ENCODE data around the gene CROCC2. TPM values are rescaled to one million over a fixed set of nuclear protein-coding genes. Genes with fewer than 3 reads are reported as not detected.

Gene CROCC2
- total RNA-seq, 1 donor from 2014 or later = not detected

DNA sequence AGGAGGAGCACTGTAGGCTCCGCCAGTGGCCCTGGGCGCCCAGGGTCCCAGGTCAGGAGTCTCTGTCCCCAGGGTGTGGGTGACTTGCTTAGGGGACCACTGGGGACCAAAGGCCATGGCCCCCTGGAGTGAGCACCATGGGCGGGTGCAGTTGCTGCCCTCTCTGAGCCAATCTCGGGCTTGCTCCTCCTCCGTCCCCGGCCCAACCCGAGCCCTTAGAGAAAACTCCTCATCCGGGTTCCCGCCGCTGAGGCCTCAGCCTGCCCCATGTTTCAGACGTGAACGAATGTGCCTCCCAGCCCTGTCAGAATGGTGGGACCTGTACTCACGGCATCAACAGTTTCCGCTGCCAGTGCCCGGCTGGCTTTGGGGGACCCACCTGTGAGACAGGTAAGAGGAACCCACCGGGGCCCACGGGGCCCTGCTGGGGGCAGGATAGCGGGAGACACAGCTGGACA is 130.9 kb downstream of the CROCC2 start:
- DNase-seq (ENCODE audit: low spot score) = no peak
- no peaks in the 10 kb centered on the region for H3K36me3 Mint-ChIP-seq (ENCODE audit: low read depth, unreplicated experiment)
- no peaks in the 10 kb centered on the region for H3K9me3 Mint-ChIP-seq (ENCODE audit: unreplicated experiment)
- H3K4me1 Mint-ChIP-seq (ENCODE audit: unreplicated experiment) = no peaks in the 10 kb centered on the region
- H3K27ac Mint-ChIP-seq (ENCODE audit: unreplicated experiment) = no peak overlapping the region
- no peak overlapping the region for H3K4me3 Mint-ChIP-seq (ENCODE audit: unreplicated experiment)
- H3K27me3 Mint-ChIP-seq (ENCODE audit: unreplicated experiment) = peaks cover 17% of the 10 kb centered on the region
- TF ChIP-seq, protein P1, sequence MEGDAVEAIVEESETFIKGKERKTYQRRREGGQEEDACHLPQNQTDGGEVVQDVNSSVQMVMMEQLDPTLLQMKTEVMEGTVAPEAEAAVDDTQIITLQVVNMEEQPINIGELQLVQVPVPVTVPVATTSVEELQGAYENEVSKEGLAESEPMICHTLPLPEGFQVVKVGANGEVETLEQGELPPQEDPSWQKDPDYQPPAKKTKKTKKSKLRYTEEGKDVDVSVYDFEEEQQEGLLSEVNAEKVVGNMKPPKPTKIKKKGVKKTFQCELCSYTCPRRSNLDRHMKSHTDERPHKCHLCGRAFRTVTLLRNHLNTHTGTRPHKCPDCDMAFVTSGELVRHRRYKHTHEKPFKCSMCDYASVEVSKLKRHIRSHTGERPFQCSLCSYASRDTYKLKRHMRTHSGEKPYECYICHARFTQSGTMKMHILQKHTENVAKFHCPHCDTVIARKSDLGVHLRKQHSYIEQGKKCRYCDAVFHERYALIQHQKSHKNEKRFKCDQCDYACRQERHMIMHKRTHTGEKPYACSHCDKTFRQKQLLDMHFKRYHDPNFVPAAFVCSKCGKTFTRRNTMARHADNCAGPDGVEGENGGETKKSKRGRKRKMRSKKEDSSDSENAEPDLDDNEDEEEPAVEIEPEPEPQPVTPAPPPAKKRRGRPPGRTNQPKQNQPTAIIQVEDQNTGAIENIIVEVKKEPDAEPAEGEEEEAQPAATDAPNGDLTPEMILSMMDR (IDR thresholded peaks at IDR 0.05; ENCODE audit: unreplicated experiment) = no peak

DNA sequence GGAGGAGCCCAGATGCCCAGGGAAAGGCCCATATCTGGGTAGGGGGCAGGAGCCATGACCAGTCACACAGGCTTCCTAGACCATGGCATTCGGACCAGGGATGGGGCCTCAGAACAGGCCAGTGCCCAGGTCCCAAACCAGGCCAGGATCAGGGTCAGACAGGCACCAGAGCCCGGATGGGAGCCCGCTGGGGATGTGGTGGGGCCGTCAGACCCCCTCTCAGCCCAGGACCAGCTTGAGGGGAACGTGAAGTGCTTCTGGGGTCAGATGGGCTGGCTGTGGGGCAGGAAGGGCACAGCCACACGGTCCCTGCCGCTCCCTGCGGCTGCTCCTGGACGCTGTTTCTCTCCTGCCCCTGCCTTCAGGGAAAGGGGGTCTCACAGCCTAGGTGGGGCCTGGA is 131.4 kb downstream of the CROCC2 start:
- Mint-ChIP-seq H3K27ac (ENCODE audit: unreplicated experiment) (no peak overlapping the region), H3K27me3 (ENCODE audit: unreplicated experiment) (peaks cover 17% of the 10 kb centered on the region), H3K9me3 (ENCODE audit: unreplicated experiment) (no peaks in the 10 kb centered on the region), H3K36me3 (ENCODE audit: low read depth, unreplicated experiment) (no peaks in the 10 kb centered on the region), H3K4me3 (ENCODE audit: unreplicated experiment) (no peak overlapping the region), H3K4me1 (ENCODE audit: unreplicated experiment) (no peaks in the 10 kb centered on the region)
- no peak for DNase-seq (ENCODE audit: low spot score)
- TF ChIP-seq, protein P1 (IDR thresholded peaks at IDR 0.05; ENCODE audit: unreplicated experiment) = no peak

DNA sequence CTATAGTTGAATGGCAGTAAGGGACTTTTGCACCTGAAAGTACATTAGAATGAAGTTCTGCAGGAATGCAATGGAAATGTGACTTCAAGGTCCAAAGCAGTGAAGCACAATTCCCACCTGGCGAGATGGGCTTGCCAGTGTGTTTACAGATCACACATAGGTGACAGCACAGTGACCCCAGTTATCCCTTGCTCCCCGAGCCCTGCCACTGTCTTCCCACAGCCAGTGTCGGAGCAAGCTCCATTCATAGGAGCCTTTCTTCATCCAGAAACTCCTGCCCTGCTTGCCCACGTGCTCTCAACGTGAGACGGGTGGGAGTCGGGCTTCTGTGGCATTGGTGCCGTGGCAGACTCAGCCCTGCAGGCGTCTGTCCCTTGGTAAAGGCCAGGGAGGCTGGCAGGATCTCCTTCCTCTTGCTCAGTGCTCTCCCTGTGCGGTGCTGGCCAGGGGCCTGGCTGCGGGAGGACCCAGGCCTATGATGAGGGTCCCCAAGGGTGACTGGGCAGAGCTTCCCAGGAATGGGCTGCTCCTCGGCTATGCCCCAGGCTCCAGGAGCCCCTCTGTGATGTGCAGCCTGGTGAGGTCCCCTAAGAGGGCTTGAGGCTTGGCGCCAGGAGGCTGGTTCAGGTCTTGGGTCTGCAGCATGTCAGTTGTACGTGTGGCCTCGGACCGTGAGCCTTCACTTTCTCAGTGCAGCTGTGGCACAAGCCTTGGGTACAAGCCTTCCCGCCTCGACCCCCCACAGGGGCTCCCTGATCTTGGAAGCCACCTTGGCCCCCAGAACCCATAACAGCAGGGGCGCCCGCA is 132.4 kb downstream of the CROCC2 start:
- DNase-seq (ENCODE audit: low spot score) = no peak
- Mint-ChIP-seq H3K9me3 (ENCODE audit: unreplicated experiment) (no peaks in the 10 kb centered on the region), H3K27ac (ENCODE audit: unreplicated experiment) (no peak overlapping the region), H3K36me3 (ENCODE audit: low read depth, unreplicated experiment) (no peaks in the 10 kb centered on the region), H3K4me1 (ENCODE audit: unreplicated experiment) (no peaks in the 10 kb centered on the region), H3K4me3 (ENCODE audit: unreplicated experiment) (no peak overlapping the region), H3K27me3 (ENCODE audit: unreplicated experiment) (peaks cover 17% of the 10 kb centered on the region)
- TF ChIP-seq, protein P1 (IDR thresholded peaks at IDR 0.05; ENCODE audit: unreplicated experiment) = no peak

DNA sequence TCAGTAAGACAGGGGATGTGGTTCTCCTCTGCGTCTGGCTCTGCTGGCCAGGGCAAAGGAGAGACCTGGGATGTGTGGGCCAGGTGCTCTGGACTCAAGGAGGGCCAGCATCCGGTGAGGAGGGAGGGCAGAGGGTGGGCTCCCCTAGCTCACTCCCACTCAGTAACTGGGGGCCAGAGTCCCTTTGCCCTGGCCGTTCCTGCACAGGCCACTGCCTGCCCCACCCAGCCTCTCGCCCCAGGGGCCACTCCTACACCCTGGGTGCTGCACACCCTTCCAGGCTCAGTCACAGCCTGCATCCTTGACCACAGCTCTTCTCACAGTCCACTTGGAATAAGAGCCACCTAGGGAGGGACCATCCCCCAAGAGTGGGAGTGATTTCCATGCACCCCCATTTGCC is 133.3 kb downstream of the CROCC2 start:
- Mint-ChIP-seq H3K4me1 (ENCODE audit: unreplicated experiment) (no peaks in the 10 kb centered on the region), H3K36me3 (ENCODE audit: low read depth, unreplicated experiment) (no peaks in the 10 kb centered on the region), H3K27ac (ENCODE audit: unreplicated experiment) (no peak overlapping the region), H3K4me3 (ENCODE audit: unreplicated experiment) (no peak overlapping the region), H3K9me3 (ENCODE audit: unreplicated experiment) (no peaks in the 10 kb centered on the region), H3K27me3 (ENCODE audit: unreplicated experiment) (peaks cover 17% of the 10 kb centered on the region)
- TF ChIP-seq, protein P1 (IDR thresholded peaks at IDR 0.05; ENCODE audit: unreplicated experiment) = no peak
- no peak for DNase-seq (ENCODE audit: low spot score)

DNA sequence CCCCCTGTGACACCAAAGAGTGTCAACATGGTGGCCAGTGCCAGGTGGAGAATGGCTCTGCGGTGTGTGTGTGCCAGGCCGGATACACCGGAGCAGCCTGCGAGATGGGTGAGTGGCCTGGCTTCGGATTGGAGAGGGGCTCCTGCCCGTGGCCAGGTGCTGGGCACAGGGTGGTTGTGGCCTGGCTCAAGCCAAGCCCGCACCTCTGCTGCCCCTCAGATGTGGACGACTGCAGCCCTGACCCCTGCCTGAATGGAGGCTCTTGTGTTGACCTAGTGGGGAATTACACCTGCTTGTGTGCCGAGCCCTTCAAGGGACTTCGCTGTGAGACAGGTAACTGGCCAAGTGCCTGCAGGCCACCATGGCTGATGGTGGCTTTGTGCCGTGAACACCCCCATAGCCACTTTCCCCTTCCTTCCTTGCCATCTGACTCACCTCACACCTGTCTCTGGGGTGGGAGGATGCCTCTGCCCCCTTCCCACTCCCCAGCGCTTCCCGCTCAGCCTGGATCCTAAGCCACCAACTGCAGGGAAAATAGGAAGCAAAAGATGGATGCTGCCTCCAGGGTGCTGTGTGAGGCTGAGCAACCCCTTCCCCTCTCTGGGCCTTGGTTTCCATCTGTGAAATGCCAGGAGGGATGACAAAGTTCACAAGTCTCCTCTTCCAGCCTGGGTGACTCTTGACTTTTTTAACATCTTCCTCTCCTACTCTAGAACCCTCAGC is 134.1 kb downstream of the CROCC2 start:
- Mint-ChIP-seq H3K27ac (ENCODE audit: unreplicated experiment) (no peak overlapping the region), H3K9me3 (ENCODE audit: unreplicated experiment) (no peaks in the 10 kb centered on the region), H3K27me3 (ENCODE audit: unreplicated experiment) (peaks cover 14% of the 10 kb centered on the region), H3K36me3 (ENCODE audit: low read depth, unreplicated experiment) (no peaks in the 10 kb centered on the region), H3K4me1 (ENCODE audit: unreplicated experiment) (no peaks in the 10 kb centered on the region), H3K4me3 (ENCODE audit: unreplicated experiment) (no peak overlapping the region)
- DNase-seq (ENCODE audit: low spot score) = no peak
- TF ChIP-seq, protein P1 (IDR thresholded peaks at IDR 0.05; ENCODE audit: unreplicated experiment) = no peak
